ENCODE data around the gene PSMD1. TPM values are rescaled to one million over a fixed set of nuclear protein-coding genes. Genes with fewer than 3 reads are reported as not detected.
A peak's percentile ranks its signal among the peaks of the same experiment; 100 is the strongest.
"Not testable (repeated sequence)": the region's sequence is repeated elsewhere in the genome, so short reads cannot be mapped to it uniquely, and the experiment has no call there.

Gene PSMD1
- polyA plus RNA-seq, 1 donor, result 58.7 TPM

DNA sequence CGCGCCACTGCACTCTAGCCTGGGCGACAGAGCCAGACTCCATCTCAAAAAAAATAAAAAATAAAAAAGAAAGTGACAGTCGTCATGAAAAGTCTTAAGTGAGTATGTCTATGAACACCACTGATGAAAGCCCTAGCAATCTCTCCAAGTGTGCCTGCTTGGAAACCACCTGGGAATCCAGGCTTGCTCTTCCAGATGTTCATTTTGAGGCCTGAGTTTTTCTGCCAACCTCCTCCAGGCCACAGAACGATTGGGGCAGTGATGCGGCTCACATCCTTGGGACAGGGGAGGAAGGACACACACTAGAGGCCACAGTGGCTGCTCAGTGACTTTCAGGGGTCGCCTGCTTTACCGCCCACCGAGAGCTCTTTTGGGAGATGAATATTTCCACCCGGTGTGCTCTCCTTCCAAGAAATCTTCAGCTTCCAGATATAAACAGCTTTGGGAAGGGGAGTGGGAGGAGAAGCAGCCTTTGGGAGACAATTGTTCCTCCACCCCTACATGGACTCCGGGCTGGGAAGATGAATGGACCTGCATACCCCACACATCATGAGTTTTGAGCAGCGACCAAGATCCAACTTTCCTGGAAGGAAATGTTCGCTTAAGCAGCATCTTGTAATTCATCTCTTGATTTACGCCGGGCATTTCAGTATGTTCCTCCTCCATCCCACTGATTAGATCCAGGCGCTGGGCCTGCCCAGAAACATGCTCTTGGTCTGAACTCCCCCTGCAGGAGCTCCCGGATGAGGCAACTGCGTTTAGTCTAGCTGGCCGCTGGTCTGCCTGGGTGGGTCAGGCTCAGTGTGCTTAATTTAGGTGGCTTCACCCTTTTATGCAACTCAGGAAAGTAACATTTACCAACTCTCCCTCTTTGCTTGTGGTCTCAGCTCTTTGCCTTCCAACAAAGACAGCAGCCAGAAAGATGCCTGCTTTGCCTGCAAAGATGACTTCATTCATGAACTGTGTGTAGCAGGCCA, 135.5 kb downstream of the PSMD1 start:
- WGBS (ENCODE audit: insufficient coverage, low lambda C conversion rate), result no CpG with 5 or more reads among the region's 19 CpGs
- Histone ChIP-seq H3K27ac (ENCODE audit: low read length) (peak overlapping the region; percentile 73), H3K9me3 (ENCODE audit: control insufficient read depth, low read depth, low read length) (no peaks in the 10 kb centered on the region), H3K4me1 (ENCODE audit: control insufficient read depth, insufficient read depth, low read length) (peaks cover 7% of the 10 kb centered on the region), H3K36me3 (ENCODE audit: control insufficient read depth, insufficient read depth, low read length) (no peaks in the 10 kb centered on the region), H3K4me3 (ENCODE audit: low read length) (no peak overlapping the region), H3K27me3 (ENCODE audit: control insufficient read depth, insufficient read depth, low read length) (no peaks in the 10 kb centered on the region)
- peak; percentile 70 to 71 for DNase-seq

DNA sequence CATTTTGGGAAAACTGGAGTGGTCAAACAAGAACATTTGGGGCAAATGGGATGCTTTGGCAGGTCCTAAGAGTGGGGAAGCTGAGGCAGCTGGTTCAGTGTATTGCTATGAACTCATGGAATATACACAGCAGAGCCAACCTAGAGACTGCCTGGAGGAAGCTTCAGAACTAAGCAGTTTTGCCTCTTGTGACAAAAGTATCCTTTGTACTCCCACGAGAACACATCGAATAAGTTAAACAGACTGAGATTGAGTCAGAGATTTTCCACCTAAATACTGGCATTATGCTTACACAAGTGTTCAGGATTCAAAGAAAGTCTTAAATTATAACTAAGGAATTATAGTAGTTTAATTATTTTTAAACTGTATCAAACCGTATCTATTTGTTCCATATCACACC, 136.5 kb downstream of the PSMD1 start:
- Histone ChIP-seq H3K27ac (ENCODE audit: low read length) (no peak overlapping the region), H3K9me3 (ENCODE audit: control insufficient read depth, low read depth, low read length) (no peaks in the 10 kb centered on the region), H3K36me3 (ENCODE audit: control insufficient read depth, insufficient read depth, low read length) (no peaks in the 10 kb centered on the region), H3K27me3 (ENCODE audit: control insufficient read depth, insufficient read depth, low read length) (no peaks in the 10 kb centered on the region), H3K4me3 (ENCODE audit: low read length) (no peak overlapping the region), H3K4me1 (ENCODE audit: control insufficient read depth, insufficient read depth, low read length) (peaks cover 5% of the 10 kb centered on the region)
- 60% methylated on average over 1 of the region's 3 CpGs for WGBS (ENCODE audit: insufficient coverage, low lambda C conversion rate)
- no peak for DNase-seq

DNA sequence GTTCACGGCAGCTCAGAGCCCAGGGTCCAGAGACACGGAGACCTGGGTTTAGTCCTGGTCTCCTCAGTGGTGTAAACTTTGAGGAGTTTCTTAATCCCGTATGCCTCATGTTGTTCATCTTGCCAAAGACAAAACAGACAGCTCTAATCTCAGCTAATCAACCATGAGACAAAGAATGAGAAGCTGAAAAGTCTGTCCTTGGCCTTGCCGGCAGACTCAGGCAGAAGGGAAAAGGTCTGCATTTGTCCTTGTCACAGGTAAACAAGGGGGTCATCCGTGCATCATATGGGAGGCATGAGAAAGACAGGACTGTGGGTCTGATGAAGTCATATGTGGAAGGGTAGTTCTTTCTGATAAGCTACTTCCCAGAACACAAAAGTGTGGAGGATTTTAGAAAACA, 139.9 kb downstream of the PSMD1 start:
- H3K4me3 ChIP-seq (ENCODE audit: low read length), result no peak overlapping the region
- H3K27me3 ChIP-seq (ENCODE audit: control insufficient read depth, insufficient read depth, low read length), result no peaks in the 10 kb centered on the region
- peaks cover 5% of the 10 kb centered on the region for H3K4me1 ChIP-seq (ENCODE audit: control insufficient read depth, insufficient read depth, low read length)
- DNase-seq, result no peak
- H3K9me3 ChIP-seq (ENCODE audit: control insufficient read depth, low read depth, low read length), result no peaks in the 10 kb centered on the region
- no CpG with 5 or more reads among the region's 5 CpGs for WGBS (ENCODE audit: insufficient coverage, low lambda C conversion rate)
- H3K27ac ChIP-seq (ENCODE audit: low read length), result no peak overlapping the region
- no peaks in the 10 kb centered on the region for H3K36me3 ChIP-seq (ENCODE audit: control insufficient read depth, insufficient read depth, low read length)

DNA sequence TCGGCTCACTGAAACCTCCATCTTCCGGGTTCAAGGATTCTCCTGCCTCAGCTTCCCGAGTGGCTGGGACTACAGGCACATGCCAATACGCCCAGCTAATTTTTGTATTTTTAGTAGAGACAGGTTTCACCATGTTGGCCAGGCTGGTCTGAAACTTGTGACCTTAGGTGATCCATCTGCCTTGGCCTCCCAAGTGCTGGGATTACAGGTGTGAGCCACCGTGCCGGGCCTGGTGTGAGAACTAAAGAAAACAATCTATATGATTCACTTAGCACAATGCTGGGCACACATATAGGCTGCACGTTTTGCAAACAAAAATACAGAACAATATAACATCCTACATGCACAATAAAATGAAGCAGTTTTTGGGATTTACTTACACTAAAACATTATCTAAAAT, 140.5 kb downstream of the PSMD1 start:
- not testable (repeated sequence) for H3K4me1 ChIP-seq (ENCODE audit: control insufficient read depth, insufficient read depth, low read length); H3K27ac ChIP-seq (ENCODE audit: low read length); H3K27me3 ChIP-seq (ENCODE audit: control insufficient read depth, insufficient read depth, low read length); H3K9me3 ChIP-seq (ENCODE audit: control insufficient read depth, low read depth, low read length); DNase-seq; H3K36me3 ChIP-seq (ENCODE audit: control insufficient read depth, insufficient read depth, low read length); H3K4me3 ChIP-seq (ENCODE audit: low read length)
- WGBS (ENCODE audit: insufficient coverage, low lambda C conversion rate), result 83% methylated on average over 1 of the region's 7 CpGs

DNA sequence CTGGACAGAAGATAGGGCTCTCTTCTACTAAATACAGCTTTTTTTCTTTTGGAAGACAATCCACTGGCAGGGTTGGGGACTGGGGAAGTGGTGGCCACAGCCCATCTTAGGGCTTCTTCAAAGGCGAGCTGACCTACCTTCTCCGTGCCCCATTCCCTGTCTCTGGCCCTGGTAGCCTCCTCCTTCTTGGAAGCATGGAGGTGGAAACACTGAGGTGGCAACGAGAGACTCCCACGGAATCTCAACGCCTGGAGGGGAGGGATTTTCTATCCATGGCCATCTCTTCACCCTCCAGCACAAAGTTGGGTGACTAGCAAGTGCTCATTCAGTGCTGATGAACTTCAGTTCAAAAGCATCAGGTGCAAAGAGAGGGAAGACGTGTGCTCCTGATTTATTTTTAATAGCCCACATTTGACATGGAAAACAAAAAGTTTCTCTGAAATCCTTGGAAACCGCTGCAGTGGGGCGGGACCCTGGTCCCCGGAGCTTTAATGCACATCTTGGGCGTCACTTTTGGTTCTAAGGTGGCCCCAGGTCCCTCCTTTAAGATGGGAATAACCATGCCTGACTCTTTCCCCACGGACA, 141.1 kb downstream of the PSMD1 start:
- no peaks in the 10 kb centered on the region for H3K27me3 ChIP-seq (ENCODE audit: control insufficient read depth, insufficient read depth, low read length)
- H3K9me3 ChIP-seq (ENCODE audit: control insufficient read depth, low read depth, low read length), result no peaks in the 10 kb centered on the region
- H3K4me3 ChIP-seq (ENCODE audit: low read length), result peak overlapping the region; percentile 91
- DNase-seq, result no peak
- no CpG with 5 or more reads among the region's 11 CpGs for WGBS (ENCODE audit: insufficient coverage, low lambda C conversion rate)
- peak overlapping the region; percentile 69 for H3K27ac ChIP-seq (ENCODE audit: low read length)
- H3K36me3 ChIP-seq (ENCODE audit: control insufficient read depth, insufficient read depth, low read length), result peaks cover 2% of the 10 kb centered on the region
- H3K4me1 ChIP-seq (ENCODE audit: control insufficient read depth, insufficient read depth, low read length), result peaks cover 5% of the 10 kb centered on the region

DNA sequence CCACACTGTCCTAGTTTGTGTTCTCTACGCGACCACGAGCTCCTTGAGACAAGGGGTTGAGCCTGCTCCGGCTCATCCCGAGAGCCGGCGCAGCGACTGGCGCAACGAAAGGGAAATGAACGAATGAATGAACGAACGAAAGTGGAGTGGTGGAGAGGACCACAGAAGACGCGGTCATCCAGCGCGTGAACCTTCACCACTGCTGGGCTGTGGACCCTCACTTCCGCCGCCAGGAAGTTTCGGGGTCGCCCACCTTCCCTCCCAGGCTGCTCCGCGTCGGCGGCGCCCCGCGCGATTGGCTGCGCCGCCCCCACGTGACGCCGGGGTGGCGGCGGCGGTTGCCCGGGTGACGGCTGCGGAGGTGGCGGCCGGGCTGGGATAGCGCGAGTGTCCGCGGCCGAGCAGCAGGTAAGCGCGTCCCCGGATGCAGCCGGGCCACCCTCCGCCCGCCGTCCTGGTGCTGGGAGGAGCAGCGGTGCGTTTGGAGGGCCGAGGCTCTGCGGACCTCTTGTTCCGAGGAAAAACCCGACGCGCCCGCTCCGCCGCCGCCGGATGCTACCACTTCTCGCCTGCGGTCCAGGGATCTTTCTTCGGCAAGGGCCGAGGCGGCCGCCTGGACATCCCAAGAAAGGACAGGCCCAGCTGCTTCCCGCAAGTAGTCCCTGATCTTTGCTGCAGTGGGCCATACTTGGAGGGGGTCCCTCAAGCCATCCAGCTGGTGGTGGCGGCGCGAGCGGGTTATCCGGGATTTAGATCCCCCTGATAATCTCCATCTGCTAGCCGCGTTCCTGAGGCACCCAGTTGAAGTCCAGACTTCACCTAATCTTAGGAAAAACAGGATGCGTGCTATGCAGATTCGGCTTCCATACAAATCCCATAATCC, 141.9 kb downstream of the PSMD1 start, which contains the start of gene ARMC9:
Gene ARMC9 (plus strand): TSS at position 341 of the 883 bp plus-strand sequence. CDS start 7,608 bp downstream, outside the sequence.
- 0% methylated on average over 1 of the region's 83 CpGs for WGBS (ENCODE audit: insufficient coverage, low lambda C conversion rate)
- Histone ChIP-seq H3K27ac (ENCODE audit: low read length) (peak within 1 kb of the TSS; percentile 69), H3K9me3 (ENCODE audit: control insufficient read depth, low read depth, low read length) (no peaks in the 10 kb centered on the region), H3K4me3 (ENCODE audit: low read length) (peak within 1 kb of the TSS; percentile 91), H3K4me1 (ENCODE audit: control insufficient read depth, insufficient read depth, low read length) (peaks cover 5% of the 10 kb centered on the region), H3K27me3 (ENCODE audit: control insufficient read depth, insufficient read depth, low read length) (no peaks in the 10 kb centered on the region), H3K36me3 (ENCODE audit: control insufficient read depth, insufficient read depth, low read length) (peaks cover 7% of the 10 kb centered on the region)
- peak; percentile 57 to 84 for DNase-seq

DNA sequence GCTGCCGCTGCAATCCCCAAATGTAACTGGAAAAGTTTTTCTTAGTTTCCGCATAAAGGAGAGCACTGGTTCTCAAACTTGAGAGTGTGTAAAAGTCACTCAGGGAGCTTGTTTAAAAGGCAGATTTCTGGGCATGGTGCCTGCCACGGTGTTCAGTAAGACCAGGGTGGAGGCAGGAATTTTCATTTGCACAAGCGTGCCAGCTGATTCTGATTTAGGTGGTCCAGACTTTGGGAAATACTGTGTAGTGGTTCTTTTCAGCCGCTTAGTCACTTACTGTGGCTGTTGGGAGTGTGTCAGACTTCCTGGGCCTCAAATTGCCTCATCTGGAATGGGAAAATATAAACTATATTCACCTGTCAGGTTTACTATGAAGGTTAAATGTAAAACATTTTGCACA, 142.6 kb downstream of the PSMD1 start:
- Histone ChIP-seq H3K4me3 (ENCODE audit: low read length) (peak overlapping the region; percentile 91), H3K36me3 (ENCODE audit: control insufficient read depth, insufficient read depth, low read length) (peaks cover 11% of the 10 kb centered on the region), H3K27me3 (ENCODE audit: control insufficient read depth, insufficient read depth, low read length) (no peaks in the 10 kb centered on the region), H3K27ac (ENCODE audit: low read length) (peak overlapping the region; percentile 41), H3K4me1 (ENCODE audit: control insufficient read depth, insufficient read depth, low read length) (peaks cover 5% of the 10 kb centered on the region), H3K9me3 (ENCODE audit: control insufficient read depth, low read depth, low read length) (no peaks in the 10 kb centered on the region)
- no peak for DNase-seq
- 40% methylated on average over 1 of the region's 5 CpGs for WGBS (ENCODE audit: insufficient coverage, low lambda C conversion rate)

DNA sequence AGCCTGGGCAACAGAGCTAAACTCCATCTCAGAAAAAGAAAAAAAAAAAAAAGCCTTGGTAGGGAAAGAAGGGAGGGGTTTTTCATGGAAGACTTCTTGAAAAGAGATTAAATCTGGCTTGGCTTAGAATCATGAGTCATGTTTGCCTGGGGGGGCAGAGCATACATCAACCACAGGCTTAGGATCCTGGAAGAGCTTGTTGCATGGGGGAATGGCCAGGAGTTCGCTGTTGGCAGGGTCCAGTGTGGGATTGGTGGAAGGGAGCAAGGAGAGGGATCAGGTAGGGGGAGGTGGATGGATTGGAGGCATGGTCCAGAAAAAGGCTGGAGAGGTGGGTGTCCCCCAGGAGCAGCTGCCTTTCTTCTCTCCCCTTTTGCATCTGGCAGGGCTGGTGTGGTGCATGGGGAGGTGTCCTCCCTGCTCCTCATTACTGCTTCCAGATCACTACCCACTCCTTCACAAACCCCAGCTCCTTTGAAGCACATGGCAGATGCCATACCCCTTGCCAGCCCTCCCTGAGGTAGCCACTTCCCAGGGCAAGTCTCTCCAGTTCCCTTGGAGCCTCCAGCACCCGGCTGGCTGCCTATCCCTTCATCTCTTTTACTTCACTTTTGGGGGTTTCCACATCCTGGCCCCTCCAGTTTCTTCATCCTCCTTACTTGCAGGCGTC, 144.3 kb downstream of the PSMD1 start:
- H3K27ac ChIP-seq (ENCODE audit: low read length), result no peak overlapping the region
- peaks cover 16% of the 10 kb centered on the region for H3K36me3 ChIP-seq (ENCODE audit: control insufficient read depth, insufficient read depth, low read length)
- DNase-seq, result no peak
- H3K4me1 ChIP-seq (ENCODE audit: control insufficient read depth, insufficient read depth, low read length), result peaks cover 5% of the 10 kb centered on the region
- H3K27me3 ChIP-seq (ENCODE audit: control insufficient read depth, insufficient read depth, low read length), result no peaks in the 10 kb centered on the region
- H3K9me3 ChIP-seq (ENCODE audit: control insufficient read depth, low read depth, low read length), result no peaks in the 10 kb centered on the region
- 100% methylated on average over 2 of the region's 3 CpGs for WGBS (ENCODE audit: insufficient coverage, low lambda C conversion rate)
- no peak overlapping the region for H3K4me3 ChIP-seq (ENCODE audit: low read length)

DNA sequence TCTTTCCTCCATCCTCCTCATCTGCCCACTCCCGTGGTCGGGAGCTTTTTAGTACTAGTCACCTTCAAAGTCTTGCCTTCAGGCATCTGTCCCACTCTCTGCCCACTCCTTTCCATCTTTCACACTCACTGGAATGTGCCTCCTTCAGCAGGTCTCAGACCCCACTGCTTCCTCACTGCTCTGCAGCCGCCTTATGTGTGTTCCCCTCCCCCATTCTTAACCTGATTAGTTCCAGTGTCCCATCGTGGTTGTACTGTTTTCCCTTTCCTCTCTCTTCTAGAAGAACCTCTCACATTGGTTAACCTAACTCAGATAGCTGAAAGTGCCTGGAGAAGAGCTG, 144.8 kb downstream of the PSMD1 start:
- Histone ChIP-seq H3K36me3 (ENCODE audit: control insufficient read depth, insufficient read depth, low read length) (peaks cover 16% of the 10 kb centered on the region), H3K9me3 (ENCODE audit: control insufficient read depth, low read depth, low read length) (no peaks in the 10 kb centered on the region), H3K4me1 (ENCODE audit: control insufficient read depth, insufficient read depth, low read length) (peaks cover 5% of the 10 kb centered on the region), H3K27me3 (ENCODE audit: control insufficient read depth, insufficient read depth, low read length) (no peaks in the 10 kb centered on the region), H3K4me3 (ENCODE audit: low read length) (no peak overlapping the region), H3K27ac (ENCODE audit: low read length) (no peak overlapping the region)
- DNase-seq, result no peak
- 94% methylated on average over 2 of the region's 4 CpGs for WGBS (ENCODE audit: insufficient coverage, low lambda C conversion rate)

DNA sequence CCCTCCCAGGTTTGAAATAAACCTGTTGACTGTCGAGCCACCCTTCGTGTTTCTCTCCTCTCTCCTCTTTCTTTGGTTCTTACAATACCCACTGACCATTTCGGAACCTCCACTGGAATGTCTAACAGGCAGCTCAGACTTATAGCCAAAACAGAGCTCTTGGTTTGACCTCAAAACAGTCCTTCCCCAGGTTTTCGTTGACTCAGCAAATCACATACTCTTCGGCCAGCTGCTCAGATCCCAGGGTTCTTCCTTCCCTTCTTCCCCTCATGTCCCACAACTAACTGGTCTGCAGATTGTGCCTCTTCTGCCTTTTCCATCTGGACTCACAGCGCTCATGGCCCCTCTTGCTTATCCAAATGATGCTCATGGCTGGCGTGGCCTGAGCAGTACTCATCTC, 146.4 kb downstream of the PSMD1 start:
- no peaks in the 10 kb centered on the region for H3K9me3 ChIP-seq (ENCODE audit: control insufficient read depth, low read depth, low read length)
- H3K27ac ChIP-seq (ENCODE audit: low read length), result no peak overlapping the region
- WGBS (ENCODE audit: insufficient coverage, low lambda C conversion rate), result 96% methylated on average over 5 of the region's 7 CpGs
- no peak overlapping the region for H3K4me3 ChIP-seq (ENCODE audit: low read length)
- peaks cover 17% of the 10 kb centered on the region for H3K36me3 ChIP-seq (ENCODE audit: control insufficient read depth, insufficient read depth, low read length)
- H3K27me3 ChIP-seq (ENCODE audit: control insufficient read depth, insufficient read depth, low read length), result no peaks in the 10 kb centered on the region
- no peaks in the 10 kb centered on the region for H3K4me1 ChIP-seq (ENCODE audit: control insufficient read depth, insufficient read depth, low read length)
- DNase-seq, result no peak

All from large intestine (tissue), 3 donors.